HG03460 (cell line): ENCODE data around the gene FAM186B.

ENCODE experiments used
- ATAC-seq: cut with Tn5 transposase; IDR thresholded peaks from one replicate; pipeline ENCODE4 v1.9.1; 2021; ENCODE audit not compliant: unreplicated experiment

The FAM186B gene

GRCh38 chr12:49540229-49541139 is 65.0 kb downstream of the FAM186B start:
- ATAC-seq: no peak

- ATAC-seq: no peak
Observed at GRCh38 chr12:49539406-49540228, 65.8 kb downstream of the FAM186B start.

- ATAC-seq: peak; percentile 63
Observed at GRCh38 chr12:49538510-49539403, 66.7 kb downstream of the FAM186B start, which contains the start of gene KCNH3. Gene KCNH3 (plus strand): TSS chr12:49539030. CDS start chr12:49539417, 387 bp downstream.

GRCh38 chr12:49537752-49538509 is 67.5 kb downstream of the FAM186B start:
- no peak for ATAC-seq
